ENCODE data around the gene STAG1. TPM values are rescaled to one million over a fixed set of nuclear protein-coding genes. Genes with fewer than 3 reads are reported as not detected.

The STAG1 gene
- total and polyA plus RNA-seq, 4 donors: 4.6 to 28.0 (median 16.6) TPM

- no peak for DNase-seq (ENCODE audit: low spot score)
- no peaks in the 10 kb centered on the region for H3K4me1 ChIP-seq (ENCODE audit: control insufficient read depth in 4 of 4, insufficient read depth in 4 of 4, low read length in 3 of 4)
- H3K27me3 ChIP-seq (ENCODE audit: control insufficient read depth in 4 of 4, insufficient read depth in 4 of 4, low read length in 3 of 4): no peaks in the 10 kb centered on the region
- no peak overlapping the region for H3K4me3 ChIP-seq (ENCODE audit: low read depth in 1 of 3, low read length in 3 of 3)
- TF ChIP-seq, protein P1, sequence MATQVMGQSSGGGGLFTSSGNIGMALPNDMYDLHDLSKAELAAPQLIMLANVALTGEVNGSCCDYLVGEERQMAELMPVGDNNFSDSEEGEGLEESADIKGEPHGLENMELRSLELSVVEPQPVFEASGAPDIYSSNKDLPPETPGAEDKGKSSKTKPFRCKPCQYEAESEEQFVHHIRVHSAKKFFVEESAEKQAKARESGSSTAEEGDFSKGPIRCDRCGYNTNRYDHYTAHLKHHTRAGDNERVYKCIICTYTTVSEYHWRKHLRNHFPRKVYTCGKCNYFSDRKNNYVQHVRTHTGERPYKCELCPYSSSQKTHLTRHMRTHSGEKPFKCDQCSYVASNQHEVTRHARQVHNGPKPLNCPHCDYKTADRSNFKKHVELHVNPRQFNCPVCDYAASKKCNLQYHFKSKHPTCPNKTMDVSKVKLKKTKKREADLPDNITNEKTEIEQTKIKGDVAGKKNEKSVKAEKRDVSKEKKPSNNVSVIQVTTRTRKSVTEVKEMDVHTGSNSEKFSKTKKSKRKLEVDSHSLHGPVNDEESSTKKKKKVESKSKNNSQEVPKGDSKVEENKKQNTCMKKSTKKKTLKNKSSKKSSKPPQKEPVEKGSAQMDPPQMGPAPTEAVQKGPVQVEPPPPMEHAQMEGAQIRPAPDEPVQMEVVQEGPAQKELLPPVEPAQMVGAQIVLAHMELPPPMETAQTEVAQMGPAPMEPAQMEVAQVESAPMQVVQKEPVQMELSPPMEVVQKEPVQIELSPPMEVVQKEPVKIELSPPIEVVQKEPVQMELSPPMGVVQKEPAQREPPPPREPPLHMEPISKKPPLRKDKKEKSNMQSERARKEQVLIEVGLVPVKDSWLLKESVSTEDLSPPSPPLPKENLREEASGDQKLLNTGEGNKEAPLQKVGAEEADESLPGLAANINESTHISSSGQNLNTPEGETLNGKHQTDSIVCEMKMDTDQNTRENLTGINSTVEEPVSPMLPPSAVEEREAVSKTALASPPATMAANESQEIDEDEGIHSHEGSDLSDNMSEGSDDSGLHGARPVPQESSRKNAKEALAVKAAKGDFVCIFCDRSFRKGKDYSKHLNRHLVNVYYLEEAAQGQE (IDR thresholded peaks at IDR 0.05): no peak
- TF ChIP-seq FOXA2 (IDR thresholded peaks at IDR 0.05): no peak
- no peak for TF ChIP-seq EGR1 (IDR thresholded peaks at IDR 0.05; ENCODE audit: low read depth in 2 of 2)
- no peak for TF ChIP-seq JUND (IDR thresholded peaks at IDR 0.05)
- TF ChIP-seq, protein P2, sequence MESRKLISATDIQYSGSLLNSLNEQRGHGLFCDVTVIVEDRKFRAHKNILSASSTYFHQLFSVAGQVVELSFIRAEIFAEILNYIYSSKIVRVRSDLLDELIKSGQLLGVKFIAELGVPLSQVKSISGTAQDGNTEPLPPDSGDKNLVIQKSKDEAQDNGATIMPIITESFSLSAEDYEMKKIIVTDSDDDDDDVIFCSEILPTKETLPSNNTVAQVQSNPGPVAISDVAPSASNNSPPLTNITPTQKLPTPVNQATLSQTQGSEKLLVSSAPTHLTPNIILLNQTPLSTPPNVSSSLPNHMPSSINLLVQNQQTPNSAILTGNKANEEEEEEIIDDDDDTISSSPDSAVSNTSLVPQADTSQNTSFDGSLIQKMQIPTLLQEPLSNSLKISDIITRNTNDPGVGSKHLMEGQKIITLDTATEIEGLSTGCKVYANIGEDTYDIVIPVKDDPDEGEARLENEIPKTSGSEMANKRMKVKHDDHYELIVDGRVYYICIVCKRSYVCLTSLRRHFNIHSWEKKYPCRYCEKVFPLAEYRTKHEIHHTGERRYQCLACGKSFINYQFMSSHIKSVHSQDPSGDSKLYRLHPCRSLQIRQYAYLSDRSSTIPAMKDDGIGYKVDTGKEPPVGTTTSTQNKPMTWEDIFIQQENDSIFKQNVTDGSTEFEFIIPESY (IDR thresholded peaks at IDR 0.05): no peak
- no peak for TF ChIP-seq TAF1 (conservative IDR thresholded peaks at IDR 0.05)
- no peak for TF ChIP-seq NR2F2 (IDR thresholded peaks at IDR 0.05)
- no peak overlapping the region for H3K9ac ChIP-seq (ENCODE audit: low read depth in 1 of 2, low read length in 2 of 2)
- no peak overlapping the region for H3K27ac ChIP-seq (ENCODE audit: low read depth in 1 of 2, low read length in 2 of 2)
- peaks cover 0 to 2% (median 0%) of the 10 kb centered on the region in 4 donors for H3K36me3 ChIP-seq (ENCODE audit: control insufficient read depth in 4 of 4, insufficient read depth in 3 of 4, low read depth in 1 of 4, low read length in 3 of 4)
- H3K9me3 ChIP-seq (ENCODE audit: control insufficient read depth in 4 of 4, low read length in 3 of 4): no peaks in the 10 kb centered on the region
Measured at GRCh38 chr3:136584728-136585127, 167.4 kb downstream of the STAG1 start.

GRCh38 chr3:136583823-136584222 lies 168.4 kb downstream of the STAG1 start:
- H3K36me3 ChIP-seq (ENCODE audit: control insufficient read depth in 4 of 4, insufficient read depth in 3 of 4, low read depth in 1 of 4, low read length in 3 of 4): no peaks in the 10 kb centered on the region
- no peak for DNase-seq (ENCODE audit: low spot score)
- TF ChIP-seq, protein P2 (IDR thresholded peaks at IDR 0.05): no peak
- no peak for TF ChIP-seq SP1 (IDR thresholded peaks at IDR 0.05)
- no peak for TF ChIP-seq CTCF (IDR thresholded peaks at IDR 0.05; ENCODE audit: low read depth, low read length, missing input control)
- TF ChIP-seq GABPA (IDR thresholded peaks at IDR 0.05 in 1 of 2, conservative IDR thresholded peaks at IDR 0.05 in 1 of 2): no peak
- no peak for TF ChIP-seq JUND (IDR thresholded peaks at IDR 0.05)
- TF ChIP-seq HNF4A (conservative IDR thresholded peaks at IDR 0.05): no peak
- no peak for TF ChIP-seq TAF1 (conservative IDR thresholded peaks at IDR 0.05)
- TF ChIP-seq MAX (IDR thresholded peaks at IDR 0.05): no peak
- no peak for TF ChIP-seq NR2F2 (IDR thresholded peaks at IDR 0.05)
- TF ChIP-seq, protein P3, sequence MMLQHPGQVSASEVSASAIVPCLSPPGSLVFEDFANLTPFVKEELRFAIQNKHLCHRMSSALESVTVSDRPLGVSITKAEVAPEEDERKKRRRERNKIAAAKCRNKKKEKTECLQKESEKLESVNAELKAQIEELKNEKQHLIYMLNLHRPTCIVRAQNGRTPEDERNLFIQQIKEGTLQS (IDR thresholded peaks at IDR 0.05): no peak
- no peak for TF ChIP-seq HNF4G (IDR thresholded peaks at IDR 0.05)
- no peak for TF ChIP-seq EGR1 (IDR thresholded peaks at IDR 0.05; ENCODE audit: low read depth in 2 of 2)
- no peak for TF ChIP-seq FOXA2 (IDR thresholded peaks at IDR 0.05)
- no peak for TF ChIP-seq RXRA (IDR thresholded peaks at IDR 0.05)
- no peak for TF ChIP-seq RAD21 (IDR thresholded peaks at IDR 0.05)
- no peak overlapping the region for H3K27ac ChIP-seq (ENCODE audit: low read depth in 1 of 2, low read length in 2 of 2)
- H3K9me3 ChIP-seq (ENCODE audit: control insufficient read depth in 4 of 4, low read length in 3 of 4): no peaks in the 10 kb centered on the region
- H3K9ac ChIP-seq (ENCODE audit: low read depth in 1 of 2, low read length in 2 of 2): no peak overlapping the region
- H3K4me1 ChIP-seq (ENCODE audit: control insufficient read depth in 4 of 4, insufficient read depth in 4 of 4, low read length in 3 of 4): no peaks in the 10 kb centered on the region
- no peak overlapping the region for H3K4me3 ChIP-seq (ENCODE audit: low read depth in 1 of 3, low read length in 3 of 3)
- WGBS: 92% methylated on average over 2 of the region's 2 CpGs
- H3K27me3 ChIP-seq (ENCODE audit: control insufficient read depth in 4 of 4, insufficient read depth in 4 of 4, low read length in 3 of 4): no peaks in the 10 kb centered on the region
